CD8-positive, alpha-beta memory T cell (primary cell): ENCODE measurements around the gene CFAP119. TPM values are rescaled to one million over a fixed set of nuclear protein-coding genes. Genes with fewer than 3 reads are reported as not detected.
A peak's percentile ranks its signal among the peaks of the same experiment; 100 is the strongest.

ENCODE experiments used
- CTCF ChIA-PET: fragments of 350-600 bp; sonication (Branson Sonifier 250); formaldehyde crosslinking; loops from one replicate; lab custom pipeline; 2021; ENCODE audit warnings: antibody characterized with exemption; lab: Charles Lee
- POLR2A ChIA-PET: fragments of 350-600 bp; sonication (Branson Sonifier 250); formaldehyde crosslinking; loops from one replicate; lab custom pipeline; 2021; ENCODE audit warnings: antibody characterized with exemption; lab: Charles Lee
- DNase-seq, 5 donors: peaks; one replicate each; pipeline versions ENCODE4 v3.0.0 to v3.0.0-alpha.2; 2020 to 2022; ENCODE audit warnings: mixed read lengths in 1 of 5
- H3K27ac ChIP-seq: one replicate; pipeline ENCODE4 v1.7.0; 2013; ENCODE audit warnings: low read depth, mild to moderate bottlenecking, low read length, moderate library complexity
- H3K27me3 ChIP-seq: 2 replicates; pipeline ENCODE4 v1.7.0; 2013; ENCODE audit warnings: low read length, mild to moderate bottlenecking; ENCODE audit not compliant: insufficient read depth, poor library complexity, severe bottlenecking
- H3K36me3 ChIP-seq: 2 replicates; pipeline ENCODE4 v1.7.0; 2013; ENCODE audit warnings: mild to moderate bottlenecking, low read length, moderate library complexity; ENCODE audit not compliant: insufficient read depth
- H3K4me1 ChIP-seq: 2 replicates; pipeline ENCODE4 v1.7.0; 2013; ENCODE audit warnings: mild to moderate bottlenecking, low read length, moderate library complexity; ENCODE audit not compliant: insufficient read depth
- H3K4me3 ChIP-seq: 2 replicates; pipeline ENCODE4 v1.7.0; 2013; ENCODE audit warnings: mild to moderate bottlenecking, low read length
- H3K9me3 ChIP-seq: 2 replicates; pipeline ENCODE4 v1.7.0; 2013; ENCODE audit warnings: mild to moderate bottlenecking, low read length
- H3K27ac Mint-ChIP-seq, 8 donors: one replicate each; pipeline ENCODE4 v1.8.0; 2020 to 2021; ENCODE audit warnings: mixed read lengths in 8 of 8, mild to moderate bottlenecking in 6 of 8, inconsistent platforms in 3 of 8, moderate library complexity in 3 of 8
- H3K27me3 Mint-ChIP-seq, 2 donors: one replicate each; pipeline ENCODE4 v1.8.0; 2020 to 2021; ENCODE audit warnings: mixed read lengths in 2 of 2, mild to moderate bottlenecking in 1 of 2, moderate library complexity in 1 of 2
- H3K36me3 Mint-ChIP-seq, 3 donors: one replicate each; pipeline ENCODE4 v1.8.0; 2020 to 2021; ENCODE audit warnings: mixed read lengths in 3 of 3, inconsistent platforms in 1 of 3, mild to moderate bottlenecking in 1 of 3
- H3K4me1 Mint-ChIP-seq, 3 donors: one replicate each; pipeline ENCODE4 v1.8.0; 2020 to 2021; ENCODE audit warnings: mixed read lengths in 3 of 3, inconsistent platforms in 1 of 3, mild to moderate bottlenecking in 1 of 3
- H3K4me3 Mint-ChIP-seq, 7 donors: one replicate each; pipeline ENCODE4 v1.8.0; 2020 to 2021; ENCODE audit warnings: mixed read lengths in 7 of 7, mild to moderate bottlenecking in 6 of 7, moderate library complexity in 4 of 7, inconsistent platforms in 2 of 7
- H3K9me3 Mint-ChIP-seq, 5 donors: one replicate each; pipeline ENCODE4 v1.8.0; 2020 to 2022; ENCODE audit warnings: mixed read lengths in 5 of 5, mild to moderate bottlenecking in 3 of 5, moderate library complexity in 2 of 5, inconsistent platforms in 1 of 5
- polyA plus RNA-seq: library from polyadenylated mRNA; unstranded; fragments of 300-500 nt; fragmentation: Illumina TruSeq; gene quantifications from one replicate; pipeline ENCODE4 v1.2.3, GENCODE V29; 2021
- total RNA-seq, 2 experiments: library from RNA; stranded (reverse); gene quantifications; one replicate each; pipeline ENCODE4 v1.2.3, GENCODE V29; 2021

The CFAP119 gene
- total and polyA plus RNA-seq, 3 experiments from 2014 or later = 0.25 to 6.9 (median 6.5) TPM

- Mint-ChIP-seq H3K36me3 (peaks cover 12 to 88% (median 31%) of the 10 kb centered on the region in 3 donors), H3K9me3 (no peaks in the 10 kb centered on the region)
- CTCF ChIA-PET = interaction anchor here (1.5 kb wide), 1 partner anchor 23 kb away, joined by 4 read pairs; no protein-coding TSS in a partner anchor
These were observed 37.0 kb downstream of the CFAP119 start for GRCh38 chr16:30724641-30725417.

GRCh38 chr16:30723725-30724355 lies 38.0 kb downstream of the CFAP119 start:
- H3K4me1 ChIP-seq = no peaks in the 10 kb centered on the region
- Mint-ChIP-seq H3K4me3 (peak overlapping the region in 1 of 7 donors; percentile 76), H3K27ac (peak overlapping the region in 7 of 8 donors; percentile 38 to 95 (median 68)), H3K4me1 (peaks cover 8 to 21% (median 9%) of the 10 kb centered on the region in 3 donors), H3K27me3 (no peaks in the 10 kb centered on the region), H3K36me3 (peaks cover 9 to 85% (median 31%) of the 10 kb centered on the region in 3 donors), H3K9me3 (no peaks in the 10 kb centered on the region)
- POLR2A ChIA-PET = no interaction called here
- no peak overlapping the region for H3K27ac ChIP-seq
- CTCF ChIA-PET = interaction anchor here (1.4 to 1.5 kb wide), 2 partner anchors 24 to 169 kb away, joined by 3 to 4 read pairs; partner anchors contain the start of gene BCL7C
- H3K9me3 ChIP-seq = no peaks in the 10 kb centered on the region
- H3K27me3 ChIP-seq = no peaks in the 10 kb centered on the region
- H3K4me3 ChIP-seq = no peak overlapping the region
- no peak for DNase-seq
- H3K36me3 ChIP-seq = peaks cover 65% of the 10 kb centered on the region

More at GRCh38 chr16:30724641-30725417, 37.0 kb downstream of the CFAP119 start:
- Histone ChIP-seq H3K4me3 (no peak overlapping the region), H3K36me3 (peaks cover 70% of the 10 kb centered on the region), H3K27ac (no peak overlapping the region), H3K9me3 (no peaks in the 10 kb centered on the region), H3K27me3 (no peaks in the 10 kb centered on the region), H3K4me1 (no peaks in the 10 kb centered on the region)
- POLR2A ChIA-PET = interaction anchor here (0.6 kb wide), 1 partner anchor 132 kb away, joined by 3 read pairs; no protein-coding TSS in a partner anchor
- Mint-ChIP-seq H3K4me1 (peaks cover 7 to 20% (median 9%) of the 10 kb centered on the region in 3 donors), H3K4me3 (no peak overlapping the region), H3K27ac (peak overlapping the region in 4 of 8 donors; percentile 23 to 76 (median 36)), H3K27me3 (no peaks in the 10 kb centered on the region)
- DNase-seq = no peak

GRCh38 chr16:30722916-30723315 lies 38.9 kb downstream of the CFAP119 start:
- H3K36me3 Mint-ChIP-seq = peaks cover 9 to 85% (median 29%) of the 10 kb centered on the region in 3 donors
- no peak overlapping the region for H3K4me3 Mint-ChIP-seq
- Histone ChIP-seq H3K36me3 (peaks cover 60% of the 10 kb centered on the region), H3K4me3 (no peak overlapping the region), H3K4me1 (no peaks in the 10 kb centered on the region), H3K27me3 (no peaks in the 10 kb centered on the region), H3K27ac (no peak overlapping the region), H3K9me3 (no peaks in the 10 kb centered on the region)
- H3K27ac Mint-ChIP-seq = peak overlapping the region in 1 of 8 donors; percentile 42
- peaks cover 7 to 21% (median 8%) of the 10 kb centered on the region in 3 donors for H3K4me1 Mint-ChIP-seq
- POLR2A ChIA-PET = no interaction called here
- no peaks in the 10 kb centered on the region for H3K27me3 Mint-ChIP-seq
- H3K9me3 Mint-ChIP-seq = no peaks in the 10 kb centered on the region
- CTCF ChIA-PET = interaction anchor here (1.4 kb wide), 1 partner anchor 170 kb away, joined by 3 read pairs; the partner anchor contains the start of gene BCL7C
- DNase-seq = no peak

GRCh38 chr16:30722443-30722842 lies 39.4 kb downstream of the CFAP119 start:
- peaks cover 63% of the 10 kb centered on the region for H3K36me3 ChIP-seq
- POLR2A ChIA-PET = no interaction called here
- no peak overlapping the region for H3K4me3 Mint-ChIP-seq
- H3K27ac ChIP-seq = no peak overlapping the region
- no peaks in the 10 kb centered on the region for H3K9me3 Mint-ChIP-seq
- H3K4me1 Mint-ChIP-seq = peaks cover 6 to 21% (median 8%) of the 10 kb centered on the region in 3 donors
- H3K27me3 ChIP-seq = no peaks in the 10 kb centered on the region
- H3K4me1 ChIP-seq = no peaks in the 10 kb centered on the region
- no peaks in the 10 kb centered on the region for H3K9me3 ChIP-seq
- peaks cover 9 to 86% (median 29%) of the 10 kb centered on the region in 3 donors for H3K36me3 Mint-ChIP-seq
- no peaks in the 10 kb centered on the region for H3K27me3 Mint-ChIP-seq
- H3K27ac Mint-ChIP-seq = peak overlapping the region in 1 of 8 donors; percentile 70
- DNase-seq = no peak
- CTCF ChIA-PET = no interaction called here
- no peak overlapping the region for H3K4me3 ChIP-seq

GRCh38 chr16:30721606-30722005 lies 40.3 kb downstream of the CFAP119 start:
- peak overlapping the region in 3 of 8 donors; percentile 14 to 79 (median 20) for H3K27ac Mint-ChIP-seq
- CTCF ChIA-PET = no interaction called here

GRCh38 chr16:30721167-30721566 lies 40.7 kb downstream of the CFAP119 start:
- peaks cover 12 to 89% (median 35%) of the 10 kb centered on the region in 3 donors for H3K36me3 Mint-ChIP-seq
- no peak overlapping the region for H3K27ac ChIP-seq
- no peaks in the 10 kb centered on the region for H3K9me3 Mint-ChIP-seq
- H3K36me3 ChIP-seq = peaks cover 75% of the 10 kb centered on the region
- H3K9me3 ChIP-seq = no peaks in the 10 kb centered on the region
- peak overlapping the region in 3 of 8 donors; percentile 32 to 57 (median 47) for H3K27ac Mint-ChIP-seq
- no peaks in the 10 kb centered on the region for H3K27me3 ChIP-seq
- ChIA-PET POLR2A (no interaction called here), CTCF (no interaction called here)
- H3K4me1 Mint-ChIP-seq = peaks cover 15 to 29% (median 19%) of the 10 kb centered on the region in 3 donors
- H3K4me3 Mint-ChIP-seq = no peak overlapping the region
- H3K4me3 ChIP-seq = no peak overlapping the region
- H3K4me1 ChIP-seq = peaks cover 7% of the 10 kb centered on the region
- no peak for DNase-seq
- H3K27me3 Mint-ChIP-seq = no peaks in the 10 kb centered on the region

More at GRCh38 chr16:30721606-30722005, 40.3 kb downstream of the CFAP119 start:
- peaks cover 5% of the 10 kb centered on the region for H3K4me1 ChIP-seq
- no peaks in the 10 kb centered on the region for H3K9me3 Mint-ChIP-seq
- H3K9me3 ChIP-seq = no peaks in the 10 kb centered on the region
- H3K36me3 Mint-ChIP-seq = peaks cover 9 to 87% (median 31%) of the 10 kb centered on the region in 3 donors
- no peak for DNase-seq
- no peaks in the 10 kb centered on the region for H3K27me3 ChIP-seq
- no peak overlapping the region for H3K4me3 Mint-ChIP-seq
- no peak overlapping the region for H3K27ac ChIP-seq
- peaks cover 71% of the 10 kb centered on the region for H3K36me3 ChIP-seq
- H3K4me3 ChIP-seq = no peak overlapping the region
- POLR2A ChIA-PET = no interaction called here
- H3K4me1 Mint-ChIP-seq = peaks cover 11 to 26% (median 15%) of the 10 kb centered on the region in 3 donors
- no peaks in the 10 kb centered on the region for H3K27me3 Mint-ChIP-seq

GRCh38 chr16:30720694-30721093 lies 41.2 kb downstream of the CFAP119 start:
- ChIA-PET CTCF (no interaction called here), POLR2A (no interaction called here)
- H3K27me3 ChIP-seq = no peaks in the 10 kb centered on the region
- H3K4me1 ChIP-seq = peaks cover 12% of the 10 kb centered on the region
- no peak overlapping the region for H3K4me3 Mint-ChIP-seq
- peaks cover 80% of the 10 kb centered on the region for H3K36me3 ChIP-seq
- H3K9me3 Mint-ChIP-seq = no peaks in the 10 kb centered on the region
- H3K27me3 Mint-ChIP-seq = no peaks in the 10 kb centered on the region
- no peak overlapping the region for H3K27ac ChIP-seq
- H3K36me3 Mint-ChIP-seq = peaks cover 17 to 89% (median 37%) of the 10 kb centered on the region in 3 donors
- no peaks in the 10 kb centered on the region for H3K9me3 ChIP-seq
- no peak for DNase-seq
- H3K4me3 ChIP-seq = no peak overlapping the region
- peaks cover 20 to 30% (median 21%) of the 10 kb centered on the region in 3 donors for H3K4me1 Mint-ChIP-seq
- H3K27ac Mint-ChIP-seq = peak overlapping the region in 4 of 8 donors; percentile 24 to 54 (median 34)
